NOMO-1 (cell line): ENCODE data around the gene MTCL3.

Source experiments
- DNase-seq, 2 experiments: peaks; one replicate each; lab custom pipeline; 2025; ENCODE audit not compliant: unreplicated experiment in 2 of 2; lab: John Stamatoyannopoulos, UW

Gene MTCL3

GRCh38 chr6:127518710-127519468, at the start of gene MTCL3:
MTCL3 (minus strand) TSS chr6:127519335.
- DNase-seq, result no peak

- no peak for DNase-seq
Measured at GRCh38 chr6:127567476-127567875, 48.3 kb upstream of the MTCL3 start.

- no peak for DNase-seq
Measured at GRCh38 chr6:127566651-127567050, 47.5 kb upstream of the MTCL3 start.

- no peak for DNase-seq
Measured at GRCh38 chr6:127566119-127566518, 47.0 kb upstream of the MTCL3 start.

GRCh38 chr6:127564761-127565160, 45.6 kb upstream of the MTCL3 start:
- DNase-seq, result no peak

GRCh38 chr6:127561660-127562059, 42.5 kb upstream of the MTCL3 start:
- DNase-seq, result no peak

GRCh38 chr6:127554435-127555006, 35.4 kb upstream of the MTCL3 start:
- DNase-seq, result no peak

- DNase-seq, result no peak
Measured at GRCh38 chr6:127550403-127550802, 31.3 kb upstream of the MTCL3 start.

GRCh38 chr6:127547904-127548649, 28.9 kb upstream of the MTCL3 start:
- DNase-seq, result no peak

- DNase-seq, result peak in 1 of 2 experiments; percentile 4
Measured at GRCh38 chr6:127547215-127547614, 28.1 kb upstream of the MTCL3 start.

- peak in 1 of 2 experiments; percentile 46 for DNase-seq
Measured at GRCh38 chr6:127539272-127539671, 20.1 kb upstream of the MTCL3 start.

GRCh38 chr6:127538750-127539264, 19.7 kb upstream of the MTCL3 start:
- DNase-seq, result no peak

- no peak for DNase-seq
Measured at GRCh38 chr6:127533736-127534135, 14.6 kb upstream of the MTCL3 start.

GRCh38 chr6:127533011-127533410, 13.9 kb upstream of the MTCL3 start:
- DNase-seq, result no peak

GRCh38 chr6:127522714-127523113, 3.6 kb upstream of the MTCL3 start:
- no peak for DNase-seq

- no peak for DNase-seq
Measured at GRCh38 chr6:127520066-127520465, 931 bp upstream of the MTCL3 start.

GRCh38 chr6:127519469-127519785, 292 bp upstream of the MTCL3 start:
- no peak for DNase-seq

- DNase-seq, result no peak
Measured at GRCh38 chr6:127518191-127518709, 885 bp downstream of the MTCL3 start.

- no peak for DNase-seq
Measured at GRCh38 chr6:127517693-127518092, 1.4 kb downstream of the MTCL3 start.

- DNase-seq, result peak; percentile 12 to 20
Measured at GRCh38 chr6:127516662-127517273, 2.4 kb downstream of the MTCL3 start.
